Esophagus muscularis mucosa (tissue), 4 donors: Measurements from ENCODE around the gene CCDC91. TPM values are rescaled to one million over a fixed set of nuclear protein-coding genes. Genes with fewer than 3 reads are reported as not detected.

Experiments
- DNase-seq: peaks from one replicate; pipeline ENCODE4 v3.0.0-alpha.2; 2017; ENCODE audit errors: extremely low spot score
- H3K27ac ChIP-seq, 4 donors: fragments of 200-600 bp; sonication (generic); replicated peaks in 1 of 4; 1 replicate in 3 of 4; 2 replicates in 1 of 4; pipeline ENCODE4 v1.5.1; 2016 to 2019; ENCODE audit warnings: mild to moderate bottlenecking in 1 of 4
- H3K27me3 ChIP-seq, 4 donors: fragments of 200-600 bp; sonication (generic); one replicate each; pipeline versions ENCODE4 v1.5.1 to v1.6.0; 2016 to 2019
- H3K36me3 ChIP-seq, 4 donors: fragments of 200-600 bp; sonication (generic); one replicate each; pipeline ENCODE4 v1.5.1; 2016 to 2019
- H3K4me1 ChIP-seq, 4 donors: fragments of 200-600 bp; sonication (generic); one replicate each; pipeline ENCODE4 v1.5.1; 2016 to 2019
- H3K4me3 ChIP-seq, 4 donors: fragments of 200-600 bp; sonication (generic); 1 replicate in 2 of 4; 2 replicates in 2 of 4; pipeline ENCODE4 v1.5.1; 2016 to 2019; ENCODE audit warnings: mild to moderate bottlenecking in 4 of 4, moderate library complexity in 1 of 4
- H3K9me3 ChIP-seq, 4 donors: fragments of 200-600 bp; sonication (generic); 1 replicate in 3 of 4; 2 replicates in 1 of 4; pipeline ENCODE4 v1.5.1; 2016 to 2019
- CTCF ChIP-seq, 3 experiments: fragments of 200-600 bp in 2 of 3; fragments of 450-650 bp in 1 of 3; sonication (generic) in 2 of 3; IDR thresholded peaks; one replicate each; pipeline ENCODE4 v1.5.1; 2017 to 2019; ENCODE audit warnings: antibody characterized with exemption in 3 of 3, mild to moderate bottlenecking in 2 of 3, moderate library complexity in 1 of 3
- EP300 ChIP-seq: sonication (generic); formaldehyde crosslinking; IDR thresholded peaks from one replicate; pipeline ENCODE4 v1.6.1; 2017; ENCODE audit warnings: antibody characterized with exemption
- POLR2A ChIP-seq: fragments of 450-650 bp; IDR thresholded peaks from one replicate; pipeline ENCODE4 v1.6.1; 2017; ENCODE audit warnings: antibody characterized with exemption, moderate library complexity, mild to moderate bottlenecking, low read depth
- POLR2AphosphoS5 ChIP-seq, 2 donors: sonication (generic); formaldehyde crosslinking; IDR thresholded peaks; one replicate each; pipeline ENCODE4 v1.6.1; 2017; ENCODE audit warnings: antibody characterized with exemption in 2 of 2
- WGBS: methylation state at CpG from one replicate; pipeline ENCODE4 v1.1.5; 2018; 5-methylcytosine and 5-hydroxymethylcytosine counted together
- intact Hi-C: fragments of 100-400 bp; cut with DNase I; formaldehyde crosslinking; loops from one replicate; pipeline ENCODE4 v1.15.1; 2023
- total RNA-seq, 4 donors: library from RNA; depleted of rRNA; stranded (reverse); fragments of >200 nt; gene quantifications; one replicate each; pipeline versions ENCODE4 v1.1.0 to v1.2.1, GENCODE V29; 2016

The CCDC91 gene
- total RNA-seq, 4 donors from 2014 or later, result 51.1 to 76.4 (median 59.0) TPM

DNA sequence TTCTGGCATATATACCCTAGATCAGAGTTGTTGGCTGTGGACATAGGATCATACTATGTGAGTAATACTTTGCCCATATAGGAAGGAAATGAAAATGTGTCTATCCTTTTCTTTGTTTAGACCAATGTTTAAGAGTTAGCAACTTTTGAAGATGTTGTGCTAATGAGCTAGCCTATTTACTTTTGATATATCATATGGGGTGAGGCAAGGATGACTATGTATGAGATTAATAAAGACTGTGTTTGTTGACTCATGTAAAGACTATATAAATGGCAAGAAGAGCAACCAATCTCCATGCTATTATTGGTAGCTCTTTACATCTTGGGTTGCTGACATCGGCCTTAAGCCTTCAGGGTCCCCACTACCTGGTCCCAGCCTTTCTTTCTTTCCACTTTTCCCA lies 289.4 kb downstream of the CCDC91 start:
- no peaks in the 10 kb centered on the region for H3K9me3 ChIP-seq
- no peak overlapping the region for H3K27ac ChIP-seq
- no peaks in the 10 kb centered on the region for H3K36me3 ChIP-seq
- no peak for DNase-seq
- no peaks in the 10 kb centered on the region for H3K27me3 ChIP-seq
- intact Hi-C loops, result no loop called here
- TF ChIP-seq CTCF (IDR thresholded peaks at IDR 0.05) (no peak), POLR2AphosphoS5 (IDR thresholded peaks at IDR 0.05) (no peak), POLR2A (no peak), EP300 (no peak)
- H3K4me1 ChIP-seq, result no peaks in the 10 kb centered on the region
- no peak overlapping the region for H3K4me3 ChIP-seq
- WGBS, result 95% methylated on average over 1 of the region's 1 CpG

GRCh38 chr12:28484156-28484555 lies 293.9 kb downstream of the CCDC91 start:
- WGBS, result 100% methylated on average over 1 of the region's 1 CpG
- no peak for DNase-seq
- intact Hi-C loops, result no loop called here

GRCh38 chr12:28486521-28486920 lies 296.3 kb downstream of the CCDC91 start:
- 66% methylated on average over 1 of the region's 1 CpG for WGBS
- DNase-seq, result no peak
- peaks cover 0 to 5% (median 0%) of the 10 kb centered on the region in 4 donors for H3K36me3 ChIP-seq
- H3K27ac ChIP-seq, result no peak overlapping the region
- H3K27me3 ChIP-seq, result no peaks in the 10 kb centered on the region
- H3K4me3 ChIP-seq, result no peak overlapping the region
- peaks cover 0 to 5% (median 2%) of the 10 kb centered on the region in 4 donors for H3K4me1 ChIP-seq
- intact Hi-C loops, result no loop called here
- no peaks in the 10 kb centered on the region for H3K9me3 ChIP-seq
- no peak for TF ChIP-seq EP300
- no peak for TF ChIP-seq CTCF (IDR thresholded peaks at IDR 0.05)
- no peak for TF ChIP-seq POLR2A
- no peak for TF ChIP-seq POLR2AphosphoS5 (IDR thresholded peaks at IDR 0.05)

More at GRCh38 chr12:28484156-28484555, 293.9 kb downstream of the CCDC91 start:
- Histone ChIP-seq H3K4me3 (no peak overlapping the region), H3K36me3 (peaks cover 0 to 5% (median 0%) of the 10 kb centered on the region in 4 donors), H3K27ac (no peak overlapping the region), H3K4me1 (peaks cover 0 to 5% (median 2%) of the 10 kb centered on the region in 4 donors), H3K9me3 (no peaks in the 10 kb centered on the region), H3K27me3 (no peaks in the 10 kb centered on the region)
- no peak for TF ChIP-seq EP300
- TF ChIP-seq CTCF (IDR thresholded peaks at IDR 0.05), result no peak
- TF ChIP-seq POLR2AphosphoS5 (IDR thresholded peaks at IDR 0.05), result no peak

GRCh38 chr12:28489246-28489645 lies 299.0 kb downstream of the CCDC91 start:
- 64% methylated on average over 2 of the region's 2 CpGs for WGBS
- Histone ChIP-seq H3K4me3 (no peak overlapping the region), H3K27ac (no peak overlapping the region), H3K4me1 (peaks cover 0 to 5% (median 2%) of the 10 kb centered on the region in 4 donors), H3K36me3 (peaks cover 0 to 5% (median 0%) of the 10 kb centered on the region in 4 donors), H3K9me3 (no peaks in the 10 kb centered on the region), H3K27me3 (no peaks in the 10 kb centered on the region)
- DNase-seq, result no peak
- intact Hi-C loops, result no loop called here
- TF ChIP-seq CTCF (IDR thresholded peaks at IDR 0.05) (no peak), POLR2AphosphoS5 (IDR thresholded peaks at IDR 0.05) (no peak), EP300 (no peak), POLR2A (no peak)

DNA sequence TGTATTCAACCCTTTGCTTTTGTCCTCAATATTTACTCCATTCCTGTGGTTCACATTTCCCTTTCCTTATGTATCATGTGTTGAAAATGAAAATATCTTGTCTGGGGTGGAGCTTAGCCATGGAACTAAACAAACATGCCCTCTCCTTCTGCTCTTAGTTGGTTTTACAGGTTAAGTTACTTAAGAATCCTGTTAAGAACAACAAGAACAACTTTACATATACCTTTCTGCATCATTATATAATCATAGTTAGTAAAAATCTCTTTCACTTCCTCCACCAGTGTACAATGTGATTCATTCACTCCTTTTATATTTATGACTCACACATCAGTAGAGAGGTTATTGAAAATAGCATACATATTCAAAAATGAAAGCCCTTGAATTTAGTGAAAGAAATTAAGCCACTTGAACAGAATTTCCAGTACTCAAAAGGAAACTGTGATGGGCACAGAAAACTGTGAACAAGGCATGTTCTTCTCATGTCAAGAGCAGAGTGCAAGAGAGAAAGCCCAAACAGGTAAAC lies 307.7 kb downstream of the CCDC91 start:
- Histone ChIP-seq H3K27ac (no peak overlapping the region), H3K27me3 (no peaks in the 10 kb centered on the region), H3K36me3 (no peaks in the 10 kb centered on the region), H3K4me1 (peaks cover 0 to 12% (median 6%) of the 10 kb centered on the region in 4 donors), H3K4me3 (no peak overlapping the region), H3K9me3 (no peaks in the 10 kb centered on the region)
- no peak for DNase-seq
- TF ChIP-seq EP300 (no peak), POLR2AphosphoS5 (IDR thresholded peaks at IDR 0.05) (no peak), CTCF (IDR thresholded peaks at IDR 0.05) (no peak), POLR2A (no peak)
- intact Hi-C loops, result no loop called here
